ENCODE results near the gene PDZD2.

The PDZD2 gene

GRCh38 chr5:31635446-31635845, 3.5 kb upstream of the PDZD2 start:
- no peak overlapping the region for H3K4me2 ChIP-seq (ENCODE audit: insufficient read depth, low read length)
- H3K27ac ChIP-seq (ENCODE audit: low read length): no peak overlapping the region
- H4K20me1 ChIP-seq (ENCODE audit: insufficient read depth, low read length): no peaks in the 10 kb centered on the region; the same call in 1 of the 2 replicates
- H3K79me2 ChIP-seq (ENCODE audit: insufficient read depth, low read length): no peaks in the 10 kb centered on the region
- no peak overlapping the region for H3K9ac ChIP-seq (ENCODE audit: low read depth, low read length)
- peaks cover 11% of the 10 kb centered on the region for H3K4me1 ChIP-seq (ENCODE audit: insufficient read depth, low read length)
- TF ChIP-seq EZH2 (IDR thresholded peaks at IDR 0.05; ENCODE audit: borderline replicate concordance, low read depth, low read length, severe bottlenecking): no peak
- TF ChIP-seq, protein P1, sequence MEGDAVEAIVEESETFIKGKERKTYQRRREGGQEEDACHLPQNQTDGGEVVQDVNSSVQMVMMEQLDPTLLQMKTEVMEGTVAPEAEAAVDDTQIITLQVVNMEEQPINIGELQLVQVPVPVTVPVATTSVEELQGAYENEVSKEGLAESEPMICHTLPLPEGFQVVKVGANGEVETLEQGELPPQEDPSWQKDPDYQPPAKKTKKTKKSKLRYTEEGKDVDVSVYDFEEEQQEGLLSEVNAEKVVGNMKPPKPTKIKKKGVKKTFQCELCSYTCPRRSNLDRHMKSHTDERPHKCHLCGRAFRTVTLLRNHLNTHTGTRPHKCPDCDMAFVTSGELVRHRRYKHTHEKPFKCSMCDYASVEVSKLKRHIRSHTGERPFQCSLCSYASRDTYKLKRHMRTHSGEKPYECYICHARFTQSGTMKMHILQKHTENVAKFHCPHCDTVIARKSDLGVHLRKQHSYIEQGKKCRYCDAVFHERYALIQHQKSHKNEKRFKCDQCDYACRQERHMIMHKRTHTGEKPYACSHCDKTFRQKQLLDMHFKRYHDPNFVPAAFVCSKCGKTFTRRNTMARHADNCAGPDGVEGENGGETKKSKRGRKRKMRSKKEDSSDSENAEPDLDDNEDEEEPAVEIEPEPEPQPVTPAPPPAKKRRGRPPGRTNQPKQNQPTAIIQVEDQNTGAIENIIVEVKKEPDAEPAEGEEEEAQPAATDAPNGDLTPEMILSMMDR (IDR thresholded peaks at IDR 0.05; ENCODE audit: borderline replicate concordance, extremely low read depth, low read length, poor library complexity, severe bottlenecking): no peak
- no peak overlapping the region for H3K4me3 ChIP-seq (ENCODE audit: low read depth in 1 of 2, low read length in 2 of 2)
- H3K36me3 ChIP-seq (ENCODE audit: insufficient read depth, low read length): no peaks in the 10 kb centered on the region
- H3K27me3 ChIP-seq (ENCODE audit: insufficient read depth, low read length, poor library complexity): peaks cover 34% of the 10 kb centered on the region
- H3K9me3 ChIP-seq (ENCODE audit: insufficient read depth, low read length, severe bottlenecking): no peaks in the 10 kb centered on the region
- ATAC-seq (ENCODE audit: insufficient read depth, low read depth) (no peak), DNase-seq (no peak)
- H2AFZ ChIP-seq (ENCODE audit: low read depth, low read length): no peak overlapping the region

DNA sequence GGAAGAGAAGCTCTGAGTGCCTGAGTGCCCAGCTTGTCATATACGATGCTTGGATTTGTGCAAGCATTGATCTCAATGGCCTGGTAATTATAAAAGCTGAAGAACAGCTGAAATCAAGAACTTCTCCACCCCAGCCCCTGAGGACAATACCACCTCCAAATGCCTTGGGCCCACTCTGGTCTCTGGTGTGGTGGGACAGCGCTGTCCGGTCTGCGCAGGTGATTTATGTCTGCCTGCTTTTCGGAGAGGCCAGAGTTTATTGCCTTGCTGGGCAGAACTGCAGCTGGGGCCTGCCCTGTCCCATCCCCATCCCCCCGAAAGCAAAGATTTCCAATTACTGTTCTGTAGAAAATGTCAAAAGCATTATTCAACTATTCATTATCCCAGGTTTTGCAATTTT, 1.1 kb upstream of the PDZD2 start:
- Histone ChIP-seq H3K4me1 (ENCODE audit: insufficient read depth, low read length) (peaks cover 11% of the 10 kb centered on the region), H3K27ac (ENCODE audit: low read length) (no peak overlapping the region), H3K9me3 (ENCODE audit: insufficient read depth, low read length, severe bottlenecking) (no peaks in the 10 kb centered on the region), H3K4me2 (ENCODE audit: insufficient read depth, low read length) (no peak overlapping the region), H2AFZ (ENCODE audit: low read depth, low read length) (no peak overlapping the region), H3K4me3 (ENCODE audit: low read depth in 1 of 2, low read length in 2 of 2) (no peak overlapping the region), H3K27me3 (ENCODE audit: insufficient read depth, low read length, poor library complexity) (peaks cover 42% of the 10 kb centered on the region), H3K9ac (ENCODE audit: low read depth, low read length) (no peak overlapping the region), H3K36me3 (ENCODE audit: insufficient read depth, low read length) (no peaks in the 10 kb centered on the region), H3K79me2 (ENCODE audit: insufficient read depth, low read length) (no peaks in the 10 kb centered on the region), H4K20me1 (ENCODE audit: insufficient read depth, low read length) (no peaks in the 10 kb centered on the region; the same call in 1 of the 2 replicates)
- ATAC-seq (ENCODE audit: insufficient read depth, low read depth): no peak
- TF ChIP-seq, protein P1 (IDR thresholded peaks at IDR 0.05; ENCODE audit: borderline replicate concordance, extremely low read depth, low read length, poor library complexity, severe bottlenecking): no peak
- TF ChIP-seq EZH2 (IDR thresholded peaks at IDR 0.05; ENCODE audit: borderline replicate concordance, low read depth, low read length, severe bottlenecking): no peak
- no peak for DNase-seq

- H3K79me2 ChIP-seq (ENCODE audit: insufficient read depth, low read length): no peaks in the 10 kb centered on the region
- no peaks in the 10 kb centered on the region; the same call in 1 of the 2 replicates for H4K20me1 ChIP-seq (ENCODE audit: insufficient read depth, low read length)
- TF ChIP-seq, protein P1 (IDR thresholded peaks at IDR 0.05; ENCODE audit: borderline replicate concordance, extremely low read depth, low read length, poor library complexity, severe bottlenecking): no peak
- H3K27me3 ChIP-seq (ENCODE audit: insufficient read depth, low read length, poor library complexity): peaks cover 42% of the 10 kb centered on the region
- H3K9ac ChIP-seq (ENCODE audit: low read depth, low read length): peak overlapping the region; percentile 42; the same call in 1 of the 2 replicates
- H3K4me1 ChIP-seq (ENCODE audit: insufficient read depth, low read length): peaks cover 11% of the 10 kb centered on the region
- no peaks in the 10 kb centered on the region for H3K36me3 ChIP-seq (ENCODE audit: insufficient read depth, low read length)
- H3K4me3 ChIP-seq (ENCODE audit: low read depth in 1 of 2, low read length in 2 of 2): peak overlapping the region in 1 of 2 experiments; percentile 56; a peak in 2 of 4 replicates
- DNase-seq (no peak), ATAC-seq (ENCODE audit: insufficient read depth, low read depth) (no peak)
- peak overlapping the region; percentile 73 for H3K4me2 ChIP-seq (ENCODE audit: insufficient read depth, low read length)
- H2AFZ ChIP-seq (ENCODE audit: low read depth, low read length): peak overlapping the region; percentile 69; the same call in 1 of the 2 replicates
- H3K9me3 ChIP-seq (ENCODE audit: insufficient read depth, low read length, severe bottlenecking): no peaks in the 10 kb centered on the region
- no peak overlapping the region for H3K27ac ChIP-seq (ENCODE audit: low read length)
These were observed 586 bp upstream of the PDZD2 start for GRCh38 chr5:31638345-31638744.
